ENCODE results near the gene LRP5. TPM values are rescaled to one million over a fixed set of nuclear protein-coding genes. Genes with fewer than 3 reads are reported as not detected.

The LRP5 gene
- total RNA-seq, 4 donors from 2014 or later, result 27.3 to 60.1 (median 35.0) TPM

- WGBS, result 96% methylated on average over 6 of the region's 11 CpGs
- Histone ChIP-seq H3K27me3 (no peaks in the 10 kb centered on the region), H3K27ac (no peak overlapping the region), H3K4me1 (no peaks in the 10 kb centered on the region), H3K4me3 (no peak overlapping the region), H3K36me3 (peaks cover 20% of the 10 kb centered on the region), H3K9me3 (no peaks in the 10 kb centered on the region)
- no peak for DNase-seq (ENCODE audit: low spot score in 2 of 2)
- TF ChIP-seq, protein P1, sequence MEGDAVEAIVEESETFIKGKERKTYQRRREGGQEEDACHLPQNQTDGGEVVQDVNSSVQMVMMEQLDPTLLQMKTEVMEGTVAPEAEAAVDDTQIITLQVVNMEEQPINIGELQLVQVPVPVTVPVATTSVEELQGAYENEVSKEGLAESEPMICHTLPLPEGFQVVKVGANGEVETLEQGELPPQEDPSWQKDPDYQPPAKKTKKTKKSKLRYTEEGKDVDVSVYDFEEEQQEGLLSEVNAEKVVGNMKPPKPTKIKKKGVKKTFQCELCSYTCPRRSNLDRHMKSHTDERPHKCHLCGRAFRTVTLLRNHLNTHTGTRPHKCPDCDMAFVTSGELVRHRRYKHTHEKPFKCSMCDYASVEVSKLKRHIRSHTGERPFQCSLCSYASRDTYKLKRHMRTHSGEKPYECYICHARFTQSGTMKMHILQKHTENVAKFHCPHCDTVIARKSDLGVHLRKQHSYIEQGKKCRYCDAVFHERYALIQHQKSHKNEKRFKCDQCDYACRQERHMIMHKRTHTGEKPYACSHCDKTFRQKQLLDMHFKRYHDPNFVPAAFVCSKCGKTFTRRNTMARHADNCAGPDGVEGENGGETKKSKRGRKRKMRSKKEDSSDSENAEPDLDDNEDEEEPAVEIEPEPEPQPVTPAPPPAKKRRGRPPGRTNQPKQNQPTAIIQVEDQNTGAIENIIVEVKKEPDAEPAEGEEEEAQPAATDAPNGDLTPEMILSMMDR (IDR thresholded peaks at IDR 0.05), result no peak
- TF ChIP-seq POLR2AphosphoS5 (IDR thresholded peaks at IDR 0.05) (no peak), EP300 (IDR thresholded peaks at IDR 0.05) (no peak), POLR2A (IDR thresholded peaks at IDR 0.05) (no peak)
Observed at GRCh38 chr11:68449951-68450350, 137.6 kb downstream of the LRP5 start.

- Histone ChIP-seq H3K4me3 (no peak overlapping the region), H3K9me3 (no peaks in the 10 kb centered on the region), H3K27me3 (no peaks in the 10 kb centered on the region), H3K27ac (no peak overlapping the region), H3K36me3 (peaks cover 20% of the 10 kb centered on the region), H3K4me1 (no peaks in the 10 kb centered on the region)
- TF ChIP-seq, protein P1 (IDR thresholded peaks at IDR 0.05), result no peak
- TF ChIP-seq POLR2A (IDR thresholded peaks at IDR 0.05) (no peak), POLR2AphosphoS5 (IDR thresholded peaks at IDR 0.05) (no peak), EP300 (IDR thresholded peaks at IDR 0.05) (no peak)
- WGBS, result 96% methylated on average over 8 of the region's 8 CpGs
- no peak for DNase-seq (ENCODE audit: low spot score in 2 of 2)
Observed at GRCh38 chr11:68450711-68451110, 138.3 kb downstream of the LRP5 start.

DNA sequence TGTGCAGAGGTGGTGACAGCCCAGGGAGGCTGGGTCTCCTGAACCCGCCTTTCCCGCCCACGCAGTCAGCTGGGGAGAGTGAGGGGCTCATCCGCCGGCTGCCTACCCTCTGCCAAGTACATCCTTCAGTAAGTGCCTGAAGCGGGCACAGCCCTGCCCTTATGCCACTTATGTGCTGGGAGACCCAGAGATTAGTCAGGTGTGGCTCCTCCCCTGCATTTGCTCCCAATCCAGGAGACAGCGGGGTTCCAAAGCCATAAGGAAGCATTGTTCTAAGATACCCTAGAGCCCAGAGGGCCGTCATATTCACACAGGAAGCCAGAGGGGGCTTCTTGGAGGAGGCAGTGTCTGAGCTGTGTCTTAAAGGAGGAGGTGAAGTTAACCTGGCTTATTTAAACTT, 142.4 kb downstream of the LRP5 start:
- Histone ChIP-seq H3K4me1 (peaks cover 3% of the 10 kb centered on the region), H3K27ac (no peak overlapping the region), H3K4me3 (no peak overlapping the region), H3K9me3 (no peaks in the 10 kb centered on the region), H3K27me3 (no peaks in the 10 kb centered on the region), H3K36me3 (no peaks in the 10 kb centered on the region)
- peak in 1 of 2 donors; percentile 57 for DNase-seq (ENCODE audit: low spot score in 2 of 2)
- WGBS, result 20% methylated on average over 8 of the region's 8 CpGs
- TF ChIP-seq POLR2A (IDR thresholded peaks at IDR 0.05) (no peak), POLR2AphosphoS5 (IDR thresholded peaks at IDR 0.05) (no peak), EP300 (IDR thresholded peaks at IDR 0.05) (no peak)
- TF ChIP-seq, protein P1 (IDR thresholded peaks at IDR 0.05), result no peak

DNA sequence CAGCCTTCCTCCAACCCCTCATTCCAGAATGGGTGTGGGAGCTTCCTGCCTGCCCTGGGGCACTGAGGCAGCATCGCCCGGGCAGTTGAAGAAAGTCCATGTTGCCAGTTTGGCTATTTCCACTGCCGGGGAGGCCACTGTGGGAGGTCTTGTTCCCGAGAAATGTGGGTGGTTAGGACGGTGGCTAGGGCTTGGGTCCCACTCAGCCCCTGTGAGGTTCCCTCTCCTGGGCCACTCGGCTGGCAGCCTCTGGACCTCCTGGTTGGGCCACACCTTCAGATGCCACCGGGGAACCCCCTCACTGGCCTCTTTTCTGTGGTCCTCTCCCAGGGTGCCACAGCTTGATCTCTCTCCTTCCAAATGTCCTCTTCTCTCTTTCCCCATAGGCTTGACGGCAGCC, 143.1 kb downstream of the LRP5 start:
- DNase-seq (ENCODE audit: low spot score in 2 of 2), result peak in 1 of 2 donors; percentile 50
- H3K36me3 ChIP-seq, result no peaks in the 10 kb centered on the region

DNA sequence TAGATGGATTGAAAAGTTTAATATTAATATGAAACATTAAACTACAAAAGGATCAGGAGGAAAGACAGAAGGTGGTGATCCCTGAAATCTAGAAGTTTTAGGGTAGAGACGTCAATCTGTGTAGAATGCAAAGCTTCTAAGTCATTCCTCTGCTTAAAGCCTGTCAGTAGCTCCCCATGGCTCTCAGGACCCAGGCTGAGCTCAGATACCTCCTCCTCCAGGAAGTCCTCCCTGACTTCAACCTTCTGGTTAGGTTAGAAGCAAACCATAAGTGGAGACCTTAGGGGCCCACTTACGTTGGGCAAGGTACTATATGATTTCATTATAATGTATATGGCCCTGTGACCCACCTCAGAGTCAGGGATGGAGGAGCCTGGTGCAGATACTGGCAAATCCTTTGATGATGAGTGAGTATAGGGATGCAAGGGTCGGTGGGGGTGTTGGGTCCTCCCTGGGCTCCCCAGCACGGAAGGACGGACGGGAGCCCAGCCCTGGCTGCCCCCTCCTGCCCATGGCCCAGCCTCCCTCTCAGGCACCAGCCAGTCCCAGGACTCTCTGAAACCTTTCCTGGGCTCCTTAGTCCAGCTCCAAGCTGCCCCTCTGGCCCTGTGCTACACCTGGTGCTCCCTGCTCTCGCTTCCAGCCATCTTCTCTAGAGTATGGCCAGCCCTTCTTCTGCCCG, 145.0 kb downstream of the LRP5 start:
- 84% methylated on average over 5 of the region's 8 CpGs for WGBS
- no peak overlapping the region for H3K4me3 ChIP-seq
- TF ChIP-seq POLR2A (IDR thresholded peaks at IDR 0.05), result no peak
- no peak for TF ChIP-seq EP300 (IDR thresholded peaks at IDR 0.05)
- no peak for TF ChIP-seq POLR2AphosphoS5 (IDR thresholded peaks at IDR 0.05)
- TF ChIP-seq, protein P1 (IDR thresholded peaks at IDR 0.05), result no peak
- H3K27me3 ChIP-seq, result no peaks in the 10 kb centered on the region
- H3K4me1 ChIP-seq, result peaks cover 13% of the 10 kb centered on the region
- no peaks in the 10 kb centered on the region for H3K36me3 ChIP-seq
- H3K9me3 ChIP-seq, result no peaks in the 10 kb centered on the region
- H3K27ac ChIP-seq, result no peak overlapping the region
- DNase-seq (ENCODE audit: low spot score in 2 of 2), result no peak

More for the DNA sequence above, 143.1 kb downstream of the LRP5 start:
- Histone ChIP-seq H3K9me3 (no peaks in the 10 kb centered on the region), H3K4me1 (peaks cover 3% of the 10 kb centered on the region), H3K27me3 (no peaks in the 10 kb centered on the region), H3K27ac (no peak overlapping the region), H3K4me3 (no peak overlapping the region)
- TF ChIP-seq POLR2A (IDR thresholded peaks at IDR 0.05), result no peak
- TF ChIP-seq, protein P1 (IDR thresholded peaks at IDR 0.05), result no peak
- no peak for TF ChIP-seq EP300 (IDR thresholded peaks at IDR 0.05)
- TF ChIP-seq POLR2AphosphoS5 (IDR thresholded peaks at IDR 0.05), result no peak
- WGBS, result 56% methylated on average over 7 of the region's 8 CpGs

Measured in suprapubic skin (tissue), 4 donors.